Body of pancreas (tissue), 4 donors: Measurements from ENCODE around the gene ZNF135. TPM values are rescaled to one million over a fixed set of nuclear protein-coding genes. Genes with fewer than 3 reads are reported as not detected.

Experiments
- ATAC-seq: fragments of 150-250 bp; one replicate; pipeline ENCODE4 v1.9.1; 2016
- DNase-seq, 4 donors: peaks; one replicate each; pipeline ENCODE4 v3.0.0-alpha.2; 2019
- H3K27ac ChIP-seq, 4 donors: fragments of 200-600 bp; sonication (generic); 1 replicate in 3 of 4; 2 replicates in 1 of 4; pipeline versions ENCODE4 v1.5.1 to v1.6.1; 2016 to 2019; ENCODE audit warnings: mild to moderate bottlenecking in 1 of 4, mixed read lengths in 1 of 4, moderate library complexity in 1 of 4
- H3K27me3 ChIP-seq, 2 donors: fragments of 200-600 bp; sonication (generic); one replicate each; pipeline ENCODE4 v1.6.0; 2016; ENCODE audit warnings: mild to moderate bottlenecking in 1 of 2
- H3K36me3 ChIP-seq, 2 donors: fragments of 200-600 bp; sonication (generic); replicated peaks in 1 of 2; 2 replicates each; pipeline ENCODE4 v1.5.1; 2016; ENCODE audit warnings: low read depth in 2 of 2; ENCODE audit not compliant: insufficient read depth in 1 of 2
- H3K4me1 ChIP-seq: fragments of 200-600 bp; sonication (generic); one replicate; pipeline ENCODE4 v1.6.0; 2016
- H3K4me3 ChIP-seq, 2 donors: fragments of 200-600 bp; sonication (generic); 1 replicate in 1 of 2; 2 replicates in 1 of 2; pipeline ENCODE4 v1.5.1; 2016 to 2019
- H3K9me3 ChIP-seq, 3 donors: fragments of 200-600 bp; sonication (generic); 1 replicate in 2 of 3; 2 replicates in 1 of 3; pipeline ENCODE4 v1.5.1; 2016
- CTCF ChIP-seq, 7 experiments: fragments of 450-650 bp in 4 of 7; fragments of 200-600 bp in 3 of 7; sonication (generic) in 3 of 7; IDR thresholded peaks; one replicate each; pipeline ENCODE4 v1.5.1; 2016 to 2019; ENCODE audit warnings: antibody characterized with exemption in 7 of 7
- POLR2A ChIP-seq, 3 donors: fragments of 450-650 bp; IDR thresholded peaks; one replicate each; pipeline ENCODE4 v1.6.1; 2016; ENCODE audit warnings: antibody characterized with exemption in 3 of 3, mild to moderate bottlenecking in 2 of 3
- WGBS, 2 donors: methylation state at CpG; one replicate each; pipeline ENCODE4 v1.1.5; 2017; 5-methylcytosine and 5-hydroxymethylcytosine counted together
- intact Hi-C: fragments of 100-400 bp; cut with DNase I; formaldehyde crosslinking; loops from one replicate; pipeline ENCODE4 v1.15.1; 2023
- total RNA-seq, 2 donors: library from RNA; depleted of rRNA; stranded (reverse); fragments of >200 nt; gene quantifications; one replicate each; pipeline ENCODE4 v1.1.0, GENCODE V29; 2016

ZNF135 gene
- total RNA-seq, 2 donors from 2014 or later = 3.9 to 4.9 TPM

DNA sequence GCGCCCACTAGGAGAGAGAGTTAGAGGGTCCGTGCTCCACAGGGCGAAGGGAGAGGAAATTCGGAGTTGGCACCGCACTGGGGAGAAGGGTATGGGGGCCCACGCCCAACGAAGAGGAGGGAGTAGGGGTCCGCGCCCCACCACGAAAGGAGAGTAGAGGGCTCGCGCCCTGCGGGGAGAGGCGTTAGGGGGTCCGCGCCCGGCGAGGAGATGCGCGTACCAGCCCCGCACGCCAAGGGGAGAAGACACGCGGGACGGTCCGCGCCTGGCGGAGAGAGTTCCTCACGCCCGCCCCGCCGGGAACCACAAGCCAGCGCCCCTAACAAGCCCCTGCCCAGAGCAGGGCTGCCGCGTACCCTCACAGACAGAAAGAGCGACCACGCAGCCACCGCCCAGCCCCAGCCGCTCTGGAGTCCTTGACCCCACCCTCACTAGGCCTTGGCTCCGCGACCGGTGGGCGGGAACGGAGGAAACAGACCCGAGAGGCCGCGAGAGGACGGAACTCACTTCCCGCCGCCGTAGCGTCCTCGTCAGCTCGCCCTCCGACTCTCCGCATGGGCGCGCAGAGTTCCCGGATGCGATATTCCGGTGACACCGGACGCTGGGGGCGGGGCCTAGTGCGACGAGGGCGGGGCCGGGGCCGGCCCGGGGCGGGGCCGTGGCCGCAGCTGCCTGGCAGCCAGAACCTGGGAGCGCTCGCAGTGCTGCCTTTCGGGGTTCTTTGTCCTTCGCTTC lies 58.9 kb downstream of the ZNF135 start:
- TF ChIP-seq CTCF (IDR thresholded peaks at IDR 0.05) (no peak), POLR2A (IDR thresholded peaks at IDR 0.05) (no peak)
- H3K27ac ChIP-seq = no peak overlapping the region
- no peaks in the 10 kb centered on the region for H3K36me3 ChIP-seq
- no peak overlapping the region for H3K4me3 ChIP-seq
- H3K27me3 ChIP-seq = peaks cover 0 to 3% of the 10 kb centered on the region in 2 donors
- no peak for ATAC-seq
- 4 to 9% methylated on average over 23 to 75 of the region's 77 CpGs for WGBS, 2 donors
- H3K9me3 ChIP-seq = peaks cover 0 to 67% (median 12%) of the 10 kb centered on the region in 3 donors
- DNase-seq = no peak
- intact Hi-C loops = no loop called here
- no peaks in the 10 kb centered on the region for H3K4me1 ChIP-seq

- no peak for TF ChIP-seq POLR2A (IDR thresholded peaks at IDR 0.05)
- no peak for TF ChIP-seq CTCF (IDR thresholded peaks at IDR 0.05)
- intact Hi-C loops = no loop called here
- WGBS, 2 donors = 63 to 76% methylated on average over 5 of the region's 5 CpGs
- no peak overlapping the region for H3K27ac ChIP-seq
- H3K27me3 ChIP-seq = peaks cover 0 to 3% of the 10 kb centered on the region in 2 donors
- no peak for ATAC-seq
- no peaks in the 10 kb centered on the region for H3K4me1 ChIP-seq
- DNase-seq = no peak
- H3K9me3 ChIP-seq = peaks cover 0 to 79% (median 12%) of the 10 kb centered on the region in 3 donors
- no peak overlapping the region for H3K4me3 ChIP-seq
- H3K36me3 ChIP-seq = no peaks in the 10 kb centered on the region
Observed at GRCh38 chr19:58118979-58119733, 60.1 kb downstream of the ZNF135 start.

Other genes starting within 250 kb of the ZNF135 start
- gene ZNF552, start 244.4 kb upstream of the ZNF135 start, total RNA-seq = 10 to 100 TPM in 1 of 2 donors, 1 to 10 TPM in 1; 9.6 to 71.5 TPM
- gene ZNF587B, start 229.0 kb upstream of the ZNF135 start, total RNA-seq = 10 to 100 TPM; 18.7 to 36.6 TPM
- 10 to 100 TPM; 13.7 to 20.1 TPM for gene ZNF587, start 209.4 kb upstream of the ZNF135 start, total RNA-seq
- 10 to 100 TPM in 1 of 2 donors, 1 to 10 TPM in 1; 6.5 to 30.7 TPM for gene ZNF814, start 170.2 kb upstream of the ZNF135 start, total RNA-seq
- 1 to 10 TPM; 7.3 to 7.6 TPM for gene ZNF417, start 142.7 kb upstream of the ZNF135 start, total RNA-seq
- 10 to 100 TPM in 1 of 2 donors, 1 to 10 TPM in 1; 2.6 to 15.3 TPM for gene ZNF418, start 123.9 kb upstream of the ZNF135 start, total RNA-seq
- 1 to 10 TPM; 3.6 to 6.9 TPM for gene ZNF256, start 111.6 kb upstream of the ZNF135 start, total RNA-seq
- 1 to 10 TPM in 1 of 2 donors, not detected in 1; 1.3 TPM for gene C19orf18, start 84.7 kb upstream of the ZNF135 start, total RNA-seq
- 10 to 100 TPM; 11.7 to 21.4 TPM for gene ZNF606, start 56.5 kb upstream of the ZNF135 start, total RNA-seq
- gene ZSCAN1, start 25.3 kb upstream of the ZNF135 start, total RNA-seq = not detected
- gene ZSCAN18, start 38.9 kb downstream of the ZNF135 start, total RNA-seq = 10 to 100 TPM; 37.4 to 43.2 TPM
- 1 to 10 TPM; 2.6 to 4.6 TPM for gene ZNF329, start 91.5 kb downstream of the ZNF135 start, total RNA-seq
- gene ZNF274, start 123.8 kb downstream of the ZNF135 start, total RNA-seq = 10 to 100 TPM; 15.6 to 31.6 TPM
- 10 to 100 TPM in 1 of 2 donors, 1 to 10 TPM in 1; 9.9 to 17.1 TPM for gene ZNF544, start 169.6 kb downstream of the ZNF135 start, total RNA-seq
- 1 to 10 TPM; 3.6 to 4.6 TPM for gene ZNF8, start 219.7 kb downstream of the ZNF135 start, total RNA-seq
- gene ERVK3-1, start 246.1 kb downstream of the ZNF135 start, total RNA-seq = 10 to 100 TPM; 39.6 to 54.2 TPM